Measurements from ENCODE around the gene WNT3.

The WNT3 gene

GRCh38 chr17:46837521-46837920 is 19.0 kb upstream of the WNT3 start:
- in situ Hi-C loops (cut with MboI; ENCODE audit: low sequenced_read_pairs) = no loop called here

- in situ Hi-C loops (cut with MboI; ENCODE audit: low sequenced_read_pairs) = no loop called here
These were observed 18.0 kb upstream of the WNT3 start for GRCh38 chr17:46836500-46836899.

- in situ Hi-C loops (cut with MboI; ENCODE audit: low sequenced_read_pairs) = no loop called here
These were observed 16.4 kb upstream of the WNT3 start for GRCh38 chr17:46834846-46835245.

DNA sequence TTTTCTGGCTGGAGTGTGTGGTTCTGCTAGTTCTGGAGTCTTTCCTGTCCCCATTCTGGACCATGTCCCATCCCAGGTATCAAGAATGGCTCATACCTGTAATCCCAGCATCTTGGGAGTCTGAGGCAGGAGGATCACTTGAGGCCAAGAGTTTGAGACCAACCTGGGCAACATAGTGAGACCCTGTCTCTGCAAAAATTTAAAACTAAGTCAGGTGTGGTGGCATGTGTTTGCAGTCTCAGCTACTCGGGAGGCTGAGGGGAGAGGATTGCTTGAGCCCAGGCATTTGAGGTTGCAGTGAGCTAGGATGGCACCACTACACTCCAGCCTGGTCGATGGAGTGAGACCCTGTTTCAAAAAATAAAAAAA is 15.3 kb upstream of the WNT3 start:
- in situ Hi-C loops (cut with MboI; ENCODE audit: low sequenced_read_pairs) = no loop called here

DNA sequence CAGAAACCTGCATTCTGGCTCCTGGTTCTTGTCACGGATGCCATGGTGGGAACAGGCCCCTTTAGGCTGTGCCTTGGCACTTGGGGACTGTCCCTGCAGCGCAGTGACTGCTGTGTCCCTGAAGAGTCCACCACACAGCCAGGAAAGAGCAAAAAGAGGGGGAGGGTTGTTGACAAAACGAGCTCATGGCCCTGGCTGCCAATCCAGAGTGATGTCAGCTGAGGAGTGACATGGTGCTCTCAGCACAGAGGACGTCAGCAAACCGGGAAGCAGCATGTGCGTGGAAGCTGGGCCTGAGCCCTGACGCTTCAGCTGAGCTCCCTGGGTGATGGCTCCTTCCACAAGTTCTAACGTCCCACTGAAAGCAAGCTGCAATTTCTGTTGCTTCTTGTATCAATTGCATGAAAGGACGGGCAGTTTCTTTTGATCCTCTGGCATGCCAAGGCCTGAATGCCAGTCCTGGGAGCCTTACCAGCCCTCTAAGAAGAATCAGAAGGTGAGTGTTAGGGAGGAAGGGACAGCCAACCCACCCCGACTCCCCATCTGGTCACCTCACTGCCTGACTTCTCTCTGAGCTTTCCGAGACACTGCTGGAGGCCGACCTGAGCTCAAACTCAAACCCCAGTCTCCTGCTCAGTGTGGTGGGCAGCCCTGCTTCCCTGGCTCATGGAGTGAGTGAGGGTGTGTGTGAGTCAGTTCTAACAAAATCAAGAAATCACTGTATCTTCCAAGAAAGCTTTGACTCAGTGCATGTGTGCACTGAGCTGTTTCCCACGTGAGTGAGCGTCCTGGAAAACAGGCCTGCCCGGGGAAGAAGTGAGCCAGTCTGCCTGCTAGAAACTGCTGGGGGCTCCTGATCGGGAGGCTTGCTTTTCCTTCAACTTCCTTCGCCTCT is 14.7 kb upstream of the WNT3 start:
- in situ Hi-C loops (cut with MboI; ENCODE audit: low sequenced_read_pairs) = no loop called here

DNA sequence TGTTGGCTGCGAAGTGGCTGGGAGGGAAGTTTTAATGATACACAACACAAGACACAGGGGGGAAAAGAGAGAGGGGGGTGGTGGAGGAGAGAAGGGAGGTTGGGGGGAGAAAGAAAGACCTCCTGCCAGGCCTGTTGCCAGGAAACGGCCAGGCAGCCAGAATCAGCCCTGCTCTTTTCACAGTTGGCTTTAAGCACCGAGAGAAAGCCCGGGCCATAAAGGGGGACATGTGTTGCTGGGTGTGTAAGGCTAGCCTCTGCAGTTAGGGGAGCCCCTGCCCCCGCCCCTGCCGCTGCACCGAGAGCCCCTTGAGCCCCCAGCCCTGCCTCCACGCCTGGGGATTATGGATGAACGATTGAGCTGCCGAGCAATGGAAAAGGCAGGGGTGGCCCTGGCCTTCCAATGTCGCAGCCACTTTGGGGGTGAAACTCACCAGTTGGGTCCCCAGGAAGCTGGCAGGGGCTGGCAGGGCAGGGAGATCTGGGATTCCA is 13.9 kb upstream of the WNT3 start:
- in situ Hi-C loops (cut with MboI; ENCODE audit: low sequenced_read_pairs) = no loop called here

GRCh38 chr17:46831573-46832330 is 13.3 kb upstream of the WNT3 start:
- in situ Hi-C loops (cut with MboI; ENCODE audit: low sequenced_read_pairs) = no loop called here

DNA sequence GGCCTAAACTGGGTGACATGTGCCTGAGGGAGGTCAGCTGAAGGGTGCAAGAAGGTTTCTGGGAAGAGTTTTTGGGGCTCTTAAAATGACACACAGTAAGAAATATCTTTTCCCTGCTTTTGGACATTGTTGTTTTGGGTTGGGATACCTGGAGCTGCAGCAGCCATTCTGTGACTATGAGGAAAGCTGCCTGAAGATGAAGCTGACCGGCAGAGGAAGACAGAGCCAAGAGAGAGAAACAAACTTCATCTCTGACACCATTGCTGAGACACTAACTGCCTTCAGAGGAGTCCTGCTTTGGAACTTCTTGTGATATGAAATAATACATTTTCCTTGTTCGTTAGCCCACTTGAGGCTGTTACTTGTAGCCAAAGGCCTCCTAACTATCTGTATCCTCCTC is 8.8 kb upstream of the WNT3 start:
- in situ Hi-C loops (cut with MboI; ENCODE audit: low sequenced_read_pairs) = no loop called here

DNA sequence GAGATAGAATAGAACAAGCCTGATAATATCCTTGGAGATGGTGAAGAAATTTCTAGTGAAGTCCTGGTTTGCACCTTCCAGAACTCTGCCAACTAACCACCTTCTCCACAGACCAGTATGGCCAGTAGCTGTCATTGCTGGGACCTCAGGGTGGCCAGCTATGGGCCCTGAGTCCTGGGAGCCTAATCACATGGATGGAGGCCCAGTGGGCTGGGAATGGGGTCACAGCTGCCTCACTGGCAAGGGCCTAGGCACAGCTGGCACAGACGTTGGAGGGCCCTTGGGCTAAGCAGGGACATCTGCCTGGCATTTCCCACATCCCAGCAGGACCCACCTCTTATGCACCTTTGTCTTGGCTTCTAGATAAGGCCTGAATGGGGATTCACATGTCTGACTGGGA is 7.6 kb upstream of the WNT3 start:
- in situ Hi-C loops (cut with MboI; ENCODE audit: low sequenced_read_pairs) = no loop called here

DNA sequence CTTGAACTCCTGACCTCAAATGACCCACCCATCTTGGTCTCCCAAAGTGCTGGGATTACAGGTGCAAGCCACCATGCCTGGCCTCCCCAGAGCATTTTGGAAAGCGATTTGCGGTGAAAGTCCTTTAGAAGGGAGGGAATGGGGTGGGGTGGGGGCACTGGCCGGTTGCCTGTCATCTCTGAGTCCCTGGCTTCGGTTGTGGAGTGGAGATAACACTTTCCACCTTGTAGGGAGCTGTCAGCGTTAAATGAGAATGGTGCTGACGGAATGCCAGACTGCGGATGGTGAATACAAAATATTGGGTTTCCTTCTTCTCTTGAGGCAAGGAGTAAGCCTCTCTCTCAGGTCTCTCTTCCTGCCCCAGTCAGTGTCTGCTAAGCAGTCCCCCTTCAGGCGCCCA is 5.2 kb upstream of the WNT3 start:
- in situ Hi-C loops (cut with MboI; ENCODE audit: low sequenced_read_pairs) = no loop called here

GRCh38 chr17:46822388-46822921 is 4.0 kb upstream of the WNT3 start:
- in situ Hi-C loops (cut with MboI; ENCODE audit: low sequenced_read_pairs) = no loop called here

GRCh38 chr17:46821482-46822387 is 3.2 kb upstream of the WNT3 start:
- in situ Hi-C loops (cut with MboI; ENCODE audit: low sequenced_read_pairs) = no loop called here

DNA sequence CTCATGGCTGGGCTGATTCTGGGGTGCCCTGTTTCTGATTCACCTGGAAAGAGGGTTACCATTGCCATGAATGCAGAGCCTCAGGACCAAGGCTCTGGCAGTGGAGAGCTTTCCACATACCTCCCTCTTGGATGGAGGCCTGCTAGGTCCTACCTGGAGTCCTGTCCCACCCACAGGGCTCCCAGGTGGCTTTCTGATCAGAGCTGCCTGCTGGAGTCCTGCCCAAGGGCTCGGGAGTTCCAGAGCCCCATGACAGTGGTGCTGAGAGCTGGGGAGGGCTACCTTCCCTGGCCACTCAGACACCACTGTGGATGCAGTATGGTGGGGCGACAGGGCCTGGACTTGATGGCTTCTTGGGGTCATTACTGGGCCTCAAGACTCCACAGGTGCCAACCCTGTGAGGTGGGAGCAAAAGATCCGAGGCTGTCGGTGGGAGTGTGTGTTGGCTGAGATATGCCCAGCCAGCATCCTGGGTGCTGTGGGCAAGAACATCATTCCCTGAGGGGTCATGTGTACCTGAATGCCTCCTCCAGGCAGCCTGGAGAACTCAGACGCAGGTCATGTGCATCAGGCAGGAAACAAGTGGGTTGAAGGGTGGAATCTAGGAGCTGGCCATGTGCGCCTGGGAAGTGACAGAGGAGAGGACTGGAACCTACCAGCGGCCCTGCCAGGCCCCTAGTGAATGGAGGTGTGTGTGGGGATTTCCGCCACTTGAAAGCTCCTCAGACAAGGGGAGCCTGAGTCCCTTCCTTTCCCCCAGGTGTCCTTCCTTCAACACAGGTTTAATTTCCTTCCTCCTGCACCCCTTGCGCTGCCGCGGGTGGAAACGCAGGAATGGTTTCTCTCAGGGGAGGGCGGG is 2.3 kb upstream of the WNT3 start:
- in situ Hi-C loops (cut with MboI; ENCODE audit: low sequenced_read_pairs) = no loop called here

GRCh38 chr17:46819906-46820351 is 1.4 kb upstream of the WNT3 start:
- in situ Hi-C loops (cut with MboI; ENCODE audit: low sequenced_read_pairs) = no loop called here

GRCh38 chr17:46818929-46819859 is 702 bp upstream of the WNT3 start:
- in situ Hi-C loops (cut with MboI; ENCODE audit: low sequenced_read_pairs) = no loop called here

GRCh38 chr17:46817901-46818209 is 637 bp downstream of the WNT3 start:
- in situ Hi-C loops (cut with MboI; ENCODE audit: low sequenced_read_pairs) = no loop called here

DNA sequence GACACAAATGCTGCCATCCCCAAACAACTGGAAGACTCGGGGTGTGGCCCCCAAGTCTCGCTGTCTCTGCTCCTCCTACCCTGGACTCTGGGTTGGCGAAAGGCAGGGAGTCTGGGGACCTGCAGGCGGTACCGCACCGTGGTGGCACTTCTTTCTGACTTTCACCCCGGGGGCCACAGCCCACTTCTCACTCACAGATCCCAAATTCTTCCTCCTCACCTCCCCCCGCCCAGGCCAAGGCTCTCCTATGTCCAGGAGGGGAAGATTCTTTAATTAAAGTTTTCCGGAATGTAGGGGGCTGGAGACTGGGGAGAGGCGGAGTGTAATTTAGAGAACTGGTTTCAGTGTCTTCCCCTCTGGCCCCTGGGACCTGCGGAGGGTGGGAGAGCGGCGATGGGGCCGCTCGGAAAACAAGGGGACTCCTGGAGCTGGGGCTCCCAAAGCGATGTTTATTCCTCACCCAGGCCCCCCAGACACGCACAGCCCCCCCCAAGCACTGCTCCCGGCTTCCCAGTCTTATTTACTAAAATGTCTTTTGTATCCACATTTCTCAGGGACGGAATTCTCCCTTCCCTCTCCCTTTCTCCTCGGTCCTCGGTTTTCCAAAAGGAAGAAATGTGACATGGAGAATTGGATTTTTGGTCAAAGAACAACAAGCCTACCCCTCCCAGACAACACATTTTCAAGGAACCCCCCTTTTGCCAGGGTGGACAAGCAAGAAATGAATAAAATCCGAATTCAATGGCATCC is 1.2 kb downstream of the WNT3 start:
- in situ Hi-C loops (cut with MboI; ENCODE audit: low sequenced_read_pairs) = no loop called here
